HepG2 (cell line): Measurements from ENCODE around the gene RORC.
A peak's percentile ranks its signal among the peaks of the same experiment; 100 is the strongest.

Source experiments
- CEBPB ChIP-seq: IDR thresholded peaks from 2 replicates; pipeline ENCODE4 v1.6.1; 2011; ENCODE audit warnings: low read depth, low read length, improper control_type of control experiment, borderline replicate concordance
- ELF4 ChIP-seq: sonication (generic); formaldehyde crosslinking; IDR thresholded peaks from 2 replicates; pipeline ENCODE4 v1.5.0; 2020; ENCODE audit warnings: missing genetic modification reagents, mild to moderate bottlenecking, moderate library complexity, borderline replicate concordance
- GTF2F1 ChIP-seq: fragments of 150-350 bp; IDR thresholded peaks from 2 replicates; pipeline ENCODE4 v1.6.1; 2014; ENCODE audit warnings: low read length
- MXI1 ChIP-seq: IDR thresholded peaks from 3 replicates; pipeline ENCODE4 v1.6.1; 2012; ENCODE audit warnings: low read depth, low read length, inconsistent platforms, borderline replicate concordance
- RAD21 ChIP-seq: fragments of 450-650 bp; formaldehyde crosslinking; IDR thresholded peaks from 2 replicates; pipeline ENCODE4 v1.5.0; 2020; ENCODE audit warnings: mild to moderate bottlenecking
- TCF7L2 ChIP-seq: IDR thresholded peaks from 2 replicates; pipeline ENCODE4 v1.6.1; 2011; ENCODE audit warnings: mild to moderate bottlenecking, low read depth, low read length, moderate library complexity
- ZBTB1 ChIP-seq: sonication (generic); formaldehyde crosslinking; IDR thresholded peaks from 2 replicates; pipeline ENCODE4 v1.4.0; 2020; ENCODE audit warnings: missing genetic modification reagents, borderline replicate concordance
- ZKSCAN5 ChIP-seq: sonication (generic); formaldehyde crosslinking; IDR thresholded peaks from 2 replicates; pipeline ENCODE4 v1.5.1; 2020; ENCODE audit warnings: mild to moderate bottlenecking, missing genetic modification reagents
- ZNF263 ChIP-seq: sonication (generic); formaldehyde crosslinking; IDR thresholded peaks from 2 replicates; pipeline ENCODE4 v1.4.0; 2020; ENCODE audit warnings: missing genetic modification reagents
- ZNF569 ChIP-seq: sonication (generic); formaldehyde crosslinking; IDR thresholded peaks from 2 replicates; pipeline ENCODE4 v1.5.0; 2020; ENCODE audit warnings: mild to moderate bottlenecking, missing genetic modification reagents, moderate library complexity, borderline replicate concordance
- ZSCAN30 ChIP-seq: sonication (generic); formaldehyde crosslinking; IDR thresholded peaks from 2 replicates; pipeline ENCODE4 v1.5.0; 2020; ENCODE audit warnings: mild to moderate bottlenecking, missing genetic modification reagents
- ZZZ3 ChIP-seq: sonication (generic); formaldehyde crosslinking; IDR thresholded peaks from 2 replicates; pipeline ENCODE4 v1.4.0; 2020; ENCODE audit warnings: missing genetic modification reagents, mild to moderate bottlenecking, borderline replicate concordance
- TF ChIP-seq, protein P1 (sequence below): IDR thresholded peaks from 2 replicates; pipeline ENCODE4 v1.6.1; 2012; ENCODE audit warnings: inconsistent platforms
- TF ChIP-seq, protein P2 (sequence below): sonication (generic); formaldehyde crosslinking; IDR thresholded peaks from 2 replicates; pipeline ENCODE4 v1.4.0; 2020; ENCODE audit warnings: missing genetic modification reagents

DNA sequence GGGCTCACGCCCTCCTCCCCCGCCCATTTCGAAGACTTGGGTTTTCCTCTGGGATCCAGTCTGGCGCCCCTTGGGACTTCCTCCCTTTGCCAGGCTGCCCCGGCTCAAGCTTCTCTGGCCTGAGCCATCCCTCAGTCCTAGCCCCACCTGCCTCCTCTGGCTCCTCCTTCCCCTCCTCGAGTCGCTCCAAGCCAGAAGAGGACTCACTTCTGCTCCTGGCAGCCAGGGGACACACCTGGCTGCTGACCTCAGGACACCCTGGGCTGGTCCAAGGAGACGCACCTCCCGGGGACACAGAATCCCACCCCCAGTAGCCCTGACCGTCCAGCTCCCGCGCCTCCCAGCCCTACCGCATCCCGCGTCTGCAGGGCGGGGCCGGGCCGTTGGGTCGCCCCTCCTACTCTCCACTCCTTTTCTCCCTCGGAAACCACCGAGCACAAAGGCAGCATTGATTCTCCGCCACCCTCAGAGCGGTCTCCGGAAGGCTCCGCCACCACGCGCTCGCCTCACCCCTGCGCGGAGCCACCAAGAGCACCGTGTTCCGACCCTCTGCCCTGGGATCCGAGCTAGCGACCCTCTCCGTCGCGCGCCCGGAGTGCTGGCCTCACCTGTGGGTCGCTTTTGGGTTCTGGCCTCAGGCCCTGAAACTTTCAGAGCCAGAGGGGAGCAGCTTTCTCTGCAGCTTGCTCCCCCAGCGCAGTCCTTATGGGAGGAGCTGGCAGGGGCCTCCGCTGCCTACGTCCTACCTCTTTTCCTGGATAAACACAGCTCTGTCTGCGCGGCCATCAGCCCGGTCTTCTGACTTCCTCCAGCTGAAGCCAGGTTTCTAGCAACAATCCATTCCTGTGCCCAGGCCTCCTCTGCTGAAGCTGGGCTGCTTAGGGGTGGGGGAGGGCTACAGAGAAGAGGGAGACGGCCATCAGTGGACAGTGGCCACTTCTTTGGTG lies 8.1 kb upstream of the RORC start, which contains the start of gene C2CD4D:
- TF ChIP-seq CEBPB = no peak
- TF ChIP-seq RAD21 (CRISPR knock-in tag) = 0 out of 2 replicates have a peak, but pooled peaks have one; percentile 9
- no peak for TF ChIP-seq ELF4 (CRISPR knock-in tag)
- TF ChIP-seq, protein P1, sequence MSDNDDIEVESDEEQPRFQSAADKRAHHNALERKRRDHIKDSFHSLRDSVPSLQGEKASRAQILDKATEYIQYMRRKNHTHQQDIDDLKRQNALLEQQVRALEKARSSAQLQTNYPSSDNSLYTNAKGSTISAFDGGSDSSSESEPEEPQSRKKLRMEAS = peak; percentile 56
- no peak for TF ChIP-seq ZSCAN30 (CRISPR knock-in tag)
- TF ChIP-seq ZZZ3 = no peak
- peak; percentile 42; the same call in 1 of the 2 replicates for TF ChIP-seq ZNF263 (CRISPR knock-in tag)
- no peak for TF ChIP-seq MXI1
- no peak for TF ChIP-seq ZBTB1 (CRISPR knock-in tag)
- TF ChIP-seq GTF2F1 = no peak
- no peak for TF ChIP-seq ZKSCAN5 (CRISPR knock-in tag)
- TF ChIP-seq ZNF569 = no peak
- TF ChIP-seq, protein P2, sequence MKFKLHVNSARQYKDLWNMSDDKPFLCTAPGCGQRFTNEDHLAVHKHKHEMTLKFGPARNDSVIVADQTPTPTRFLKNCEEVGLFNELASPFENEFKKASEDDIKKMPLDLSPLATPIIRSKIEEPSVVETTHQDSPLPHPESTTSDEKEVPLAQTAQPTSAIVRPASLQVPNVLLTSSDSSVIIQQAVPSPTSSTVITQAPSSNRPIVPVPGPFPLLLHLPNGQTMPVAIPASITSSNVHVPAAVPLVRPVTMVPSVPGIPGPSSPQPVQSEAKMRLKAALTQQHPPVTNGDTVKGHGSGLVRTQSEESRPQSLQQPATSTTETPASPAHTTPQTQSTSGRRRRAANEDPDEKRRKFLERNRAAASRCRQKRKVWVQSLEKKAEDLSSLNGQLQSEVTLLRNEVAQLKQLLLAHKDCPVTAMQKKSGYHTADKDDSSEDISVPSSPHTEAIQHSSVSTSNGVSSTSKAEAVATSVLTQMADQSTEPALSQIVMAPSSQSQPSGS = no peak
- no peak for TF ChIP-seq TCF7L2
